ENCODE data around the gene RPS8.
"Not testable (repeated sequence)": the region's sequence is repeated elsewhere in the genome, so short reads cannot be mapped to it uniquely, and the experiment has no call there.

Gene RPS8
- total RNA-seq: 674 to 1,607 (median 1,287) reads per million in 4 experiments

GRCh38 chr1:44775078-44775929, at the start of gene RPS8:
TSS of gene RPS8 (plus strand) at chr1:44775540. CDS start at chr1:44775597, 57 bp downstream.
- DNase-seq: peak; percentile 80

DNA sequence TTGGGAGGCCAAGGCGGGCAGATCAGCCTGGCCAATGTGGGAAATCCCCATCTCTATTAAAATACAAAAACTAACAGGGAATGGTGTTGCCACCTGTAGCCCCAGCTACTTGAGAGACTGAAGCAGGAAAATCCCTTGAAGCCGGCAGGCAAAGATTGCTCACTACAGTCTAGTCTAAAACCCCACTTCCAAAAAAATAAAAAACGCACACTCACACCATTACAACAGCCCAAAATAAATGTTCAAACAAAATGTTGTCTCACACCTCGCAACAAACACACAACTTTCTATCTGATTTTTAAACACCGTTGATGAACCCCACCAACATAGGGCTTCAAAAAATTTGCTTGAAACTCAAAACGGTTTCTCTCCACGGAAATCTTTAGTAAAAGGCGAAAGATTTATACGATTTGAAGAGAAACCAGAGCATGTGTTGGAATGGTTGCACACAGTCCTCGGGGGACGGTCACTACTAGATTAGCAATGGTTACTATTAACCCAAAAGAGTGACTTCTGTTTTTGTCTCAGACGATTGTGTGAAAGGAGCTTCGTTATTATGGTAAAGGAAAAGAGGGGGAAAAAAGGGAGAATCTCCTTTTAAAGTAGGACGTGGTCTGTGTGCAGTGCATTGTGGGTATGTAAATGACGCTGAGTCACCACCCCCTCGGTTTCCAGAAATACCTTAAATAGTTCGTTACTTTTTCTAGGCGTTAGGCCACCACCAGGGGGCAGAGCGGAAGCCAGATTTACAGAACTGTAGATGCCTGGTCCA, 44.4 kb upstream of the RPS8 start, which contains the start of gene RNU5D-1:
Gene RNU5D-1, minus strand, starts transcription at position 430 of the 772 bp plus-strand sequence.
- peak; percentile 84 for DNase-seq

DNA sequence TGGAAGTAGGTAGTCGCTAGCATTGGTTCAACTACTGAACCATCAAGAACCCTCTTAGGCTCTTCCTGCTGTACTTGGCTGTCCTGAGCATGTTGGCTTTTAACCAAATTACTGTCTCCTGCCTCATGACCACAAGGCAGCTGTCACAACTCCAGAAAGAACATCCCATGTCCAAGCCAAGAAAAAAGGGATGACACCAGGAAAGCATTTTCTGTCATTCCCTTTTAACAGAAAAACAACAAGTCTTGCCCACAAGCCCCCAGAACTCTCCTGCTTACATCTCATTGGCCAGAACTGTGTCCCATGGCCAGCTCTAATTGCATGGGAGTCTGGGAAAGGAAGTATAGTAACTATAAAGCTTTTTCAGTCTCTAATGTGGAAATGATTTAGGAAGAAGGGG, 42.0 kb upstream of the RPS8 start:
- DNase-seq: no peak

GRCh38 chr1:44733784-44734183, 41.6 kb upstream of the RPS8 start:
- DNase-seq: no peak

DNA sequence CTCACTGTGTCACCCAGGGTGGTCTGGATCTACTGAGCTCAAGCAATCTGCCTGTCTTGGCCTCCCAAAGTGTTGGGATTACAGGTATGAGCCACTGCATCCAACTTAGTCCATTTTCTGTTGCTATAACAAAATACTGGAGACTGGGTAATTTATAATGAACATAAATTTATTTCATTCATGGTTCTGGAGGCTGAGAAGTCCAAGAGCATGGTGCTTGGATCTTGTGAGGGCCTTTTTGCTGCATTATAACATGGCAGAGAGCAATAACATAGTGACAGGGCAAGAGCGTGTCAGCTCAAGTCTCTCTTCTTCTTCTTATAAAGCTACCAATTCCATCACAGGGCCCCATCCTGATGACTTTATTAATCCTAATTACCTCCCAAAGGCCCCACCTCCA, 39.3 kb upstream of the RPS8 start:
- no peak for DNase-seq

- not testable (repeated sequence) for DNase-seq
Measured at GRCh38 chr1:44738953-44739306, 36.4 kb upstream of the RPS8 start.

- DNase-seq: peak; percentile 91
Measured at GRCh38 chr1:44739307-44740178, 35.8 kb upstream of the RPS8 start, which contains the start of gene KIF2C. TSS of gene KIF2C (plus strand) at chr1:44739837. CDS start at chr1:44739933, 96 bp downstream.

- DNase-seq: no peak
Measured at GRCh38 chr1:44740179-44740617, 35.1 kb upstream of the RPS8 start.

GRCh38 chr1:44743211-44743610, 32.1 kb upstream of the RPS8 start:
- DNase-seq: no peak

- no peak for DNase-seq
Measured at GRCh38 chr1:44747878-44748277, 27.5 kb upstream of the RPS8 start.

DNA sequence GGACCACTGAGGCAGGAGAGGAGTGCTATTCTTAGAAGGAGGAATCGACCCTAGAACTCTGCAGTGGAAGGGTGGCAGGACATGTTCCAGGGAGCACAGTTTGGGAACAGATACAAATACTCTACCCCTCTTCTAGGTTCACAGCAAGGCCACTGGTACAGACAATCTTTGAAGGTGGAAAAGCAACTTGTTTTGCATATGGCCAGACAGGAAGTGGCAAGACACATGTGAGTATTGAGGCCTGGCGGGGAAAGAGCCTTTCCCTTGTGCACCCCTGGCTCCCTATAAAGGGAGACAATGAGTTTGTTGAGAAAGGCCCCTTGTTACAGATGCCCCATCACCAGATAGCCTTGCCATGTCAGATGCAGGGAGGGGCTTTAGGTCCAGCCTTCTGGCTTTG, 17.9 kb upstream of the RPS8 start:
- no peak for DNase-seq

DNA sequence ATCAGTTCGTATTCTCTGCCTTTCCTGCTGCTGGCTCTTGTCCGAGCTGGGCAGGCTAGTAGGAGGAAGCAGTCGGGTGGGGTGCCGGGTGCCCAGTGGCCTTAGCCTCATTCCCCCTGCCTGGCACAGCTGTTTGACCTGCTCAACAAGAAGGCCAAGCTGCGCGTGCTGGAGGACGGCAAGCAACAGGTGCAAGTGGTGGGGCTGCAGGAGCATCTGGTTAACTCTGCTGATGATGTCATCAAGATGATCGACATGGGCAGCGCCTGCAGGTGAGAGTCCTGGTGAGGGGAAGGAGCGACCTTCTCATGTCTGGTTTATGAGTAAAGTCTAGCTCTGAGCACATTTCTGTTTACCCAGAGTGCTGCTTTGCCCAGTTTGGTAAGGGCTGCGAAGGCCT, 16.3 kb upstream of the RPS8 start:
- DNase-seq: no peak

- no peak for DNase-seq
Measured at GRCh38 chr1:44760876-44761275, 14.5 kb upstream of the RPS8 start.

DNA sequence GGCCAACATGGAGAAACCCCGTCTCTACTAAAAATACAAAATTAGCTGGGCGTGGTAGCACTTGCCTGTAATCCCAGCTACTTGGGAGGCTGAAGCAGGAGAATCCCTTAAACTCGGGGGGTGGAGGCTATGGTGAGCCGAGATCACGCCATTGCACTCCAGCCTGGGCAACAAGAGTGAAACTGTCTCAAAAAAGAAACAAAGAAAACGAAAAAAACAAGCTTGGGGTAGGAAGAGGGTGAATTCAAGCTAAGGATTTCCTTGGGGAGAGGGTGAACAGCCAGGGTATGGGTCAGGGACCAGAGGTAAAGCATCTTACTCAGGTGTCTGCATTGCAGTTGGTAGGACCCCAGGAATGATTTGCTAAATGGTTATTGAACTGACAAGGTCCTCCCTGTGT, 8.9 kb upstream of the RPS8 start:
- not testable (repeated sequence) for DNase-seq

DNA sequence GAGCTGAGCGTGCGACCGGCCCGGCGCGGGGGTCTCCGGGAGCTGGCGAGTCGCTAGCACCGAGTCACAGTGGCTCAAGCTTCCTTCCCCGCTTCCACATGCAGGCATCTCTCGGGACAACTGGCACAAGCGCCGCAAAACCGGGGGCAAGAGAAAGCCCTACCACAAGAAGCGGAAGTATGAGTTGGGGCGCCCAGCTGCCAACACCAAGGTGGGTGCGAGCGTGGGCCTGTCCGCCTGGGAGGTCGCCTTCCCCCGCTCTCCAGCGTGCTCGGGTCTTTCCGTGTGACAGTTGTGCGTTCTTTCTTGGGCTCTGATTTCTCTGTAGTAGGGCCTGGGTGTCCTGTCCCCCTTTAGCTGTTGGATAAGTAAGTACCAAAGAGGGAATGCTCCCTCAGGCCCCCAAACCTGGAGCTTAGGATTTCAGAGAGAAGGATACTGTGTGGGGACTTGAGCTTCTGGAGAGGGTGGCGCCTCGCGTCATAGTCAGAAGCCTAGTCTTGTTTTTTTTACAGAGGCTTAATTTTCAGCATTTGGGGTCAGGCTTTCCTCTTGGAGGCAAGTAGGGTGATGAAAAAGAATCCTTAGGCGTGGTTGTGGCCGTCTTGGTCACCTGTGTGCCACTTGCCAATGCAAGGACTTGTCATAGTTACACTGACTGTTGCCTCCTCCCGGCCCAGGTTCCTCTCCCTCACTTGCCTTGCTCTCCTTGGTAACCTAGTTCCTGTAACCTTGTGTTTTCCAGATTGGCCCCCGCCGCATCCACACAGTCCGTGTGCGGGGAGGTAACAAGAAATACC, 790 bp downstream of the RPS8 start:
- no peak for DNase-seq

- no peak for DNase-seq
Measured at GRCh38 chr1:44776730-44777068, 1.4 kb downstream of the RPS8 start.

- no peak for DNase-seq
Measured at GRCh38 chr1:44777547-44777946, 2.2 kb downstream of the RPS8 start.

- DNase-seq: no peak
Measured at GRCh38 chr1:44777969-44778635, 2.8 kb downstream of the RPS8 start.

DNA sequence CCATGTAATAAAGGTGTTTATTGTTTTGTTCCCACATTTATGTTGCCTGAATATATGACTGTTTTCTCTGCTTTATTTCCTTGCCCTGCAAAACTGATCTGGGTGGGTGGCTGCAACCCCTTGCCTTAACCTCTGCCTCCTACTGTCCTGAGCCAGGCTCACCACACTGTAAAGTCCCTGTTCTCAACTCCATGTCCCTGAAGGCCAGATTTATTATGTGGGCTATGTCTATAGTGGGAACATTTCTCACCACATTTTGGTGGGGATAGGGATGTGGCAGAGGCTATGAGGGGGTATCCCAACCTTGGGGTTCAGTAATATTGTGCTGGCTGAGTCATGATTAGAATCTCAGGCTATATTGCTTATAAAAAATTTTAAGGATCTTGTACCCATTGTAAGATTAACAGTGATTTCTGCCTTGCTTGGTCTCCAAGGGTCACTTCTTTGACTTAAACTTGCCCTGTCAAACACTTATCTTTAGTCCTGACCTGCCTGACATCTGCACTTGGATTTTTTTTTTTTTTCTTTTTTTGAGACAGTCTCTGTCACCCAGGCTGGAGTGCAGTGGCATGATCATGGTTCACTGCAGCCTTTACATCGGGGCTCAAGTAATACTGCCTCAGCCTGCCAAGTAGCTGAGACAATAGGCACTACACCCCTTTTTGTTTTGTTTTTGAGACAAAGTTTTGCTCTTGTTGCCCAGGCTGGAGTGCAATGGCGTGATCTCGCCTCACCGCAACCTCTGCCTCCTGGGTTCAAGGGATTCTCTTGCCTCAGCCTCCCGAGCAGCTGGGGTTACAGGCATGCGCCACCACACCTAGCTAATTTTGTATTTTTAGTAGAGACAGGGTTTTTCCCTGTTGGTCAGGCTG, 3.6 kb downstream of the RPS8 start:
- no peak for DNase-seq

DNA sequence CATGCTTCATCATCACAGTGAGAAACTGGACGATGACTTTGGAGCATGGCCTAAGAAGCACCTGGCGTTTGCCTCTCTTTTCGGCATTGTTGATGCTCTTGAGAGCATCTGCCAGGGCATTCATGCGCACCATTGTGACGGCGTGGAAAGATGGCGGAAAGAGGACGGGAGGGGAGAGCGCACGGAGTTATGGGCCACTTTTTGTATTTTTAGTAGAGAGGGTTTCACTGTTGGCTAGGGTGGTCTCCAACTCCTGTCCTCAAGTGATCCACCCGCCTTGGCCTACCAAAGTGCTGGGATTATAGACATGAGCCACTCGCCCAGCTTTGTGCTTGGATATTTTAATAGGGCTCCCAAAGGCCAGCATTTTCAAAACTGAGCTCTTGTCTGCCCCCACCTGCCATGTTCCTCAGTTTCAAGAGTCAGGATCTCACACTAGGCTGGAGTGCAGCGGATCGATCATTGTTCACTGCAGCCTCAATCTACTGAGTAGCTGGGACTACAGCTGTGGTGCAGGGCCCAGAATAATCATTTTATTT, 5.3 kb downstream of the RPS8 start:
- DNase-seq: no peak

All from effector CD8-positive, alpha-beta T cell (primary cell).